Fibroblast of skin of left quadriceps (primary cell): Measurements from ENCODE around the gene PTGER2.

Experiments used
- DNase-seq, 2 experiments: peaks; one replicate each; pipeline ENCODE4 v3.0.0-alpha.2; 2013; ENCODE audit warnings: low read depth in 2 of 2

The PTGER2 gene

GRCh38 chr14:52370406-52370935, 56.4 kb downstream of the PTGER2 start:
- DNase-seq: no peak

- no peak for DNase-seq
These were observed 63.8 kb downstream of the PTGER2 start for GRCh38 chr14:52377940-52378339.
